H1 (cell line): Measurements from ENCODE around the gene ADGRB3. TPM values are rescaled to one million over a fixed set of nuclear protein-coding genes. Genes with fewer than 3 reads are reported as not detected.

ENCODE experiments used
- BRCA1 ChIP-seq: IDR thresholded peaks from 2 replicates; pipeline ENCODE4 v1.6.1; 2012; ENCODE audit warnings: low read depth, low read length, improper control_type of control experiment
- CTBP2 ChIP-seq: IDR thresholded peaks from 2 replicates; pipeline ENCODE4 v1.7.0; 2011; ENCODE audit warnings: borderline replicate concordance, mild to moderate bottlenecking, moderate library complexity, mixed read lengths, low read length; ENCODE audit not compliant: insufficient read depth, insufficient read length
- CTCF ChIP-seq, 3 experiments: IDR thresholded peaks; 1 replicate in 2 of 3; 2 replicates in 1 of 3; pipeline versions ENCODE4 v1.5.1 to v1.6.1; 2011; ENCODE audit warnings: low read length in 3 of 3, mild to moderate bottlenecking in 3 of 3, inconsistent platforms in 2 of 3, low read depth in 1 of 3, moderate library complexity in 1 of 3; ENCODE audit not compliant: insufficient read depth in 1 of 3; ENCODE audit errors: control extremely low read depth in 1 of 3
- polyA plus RNA-seq, 7 experiments: library from polyadenylated mRNA; depleted of rRNA in 3 of 7; stranded (reverse) in 5 of 7; unstranded in 2 of 7; fragments of >200 nt in 5 of 7; fragments of 200-250 nt in 2 of 7; gene quantifications; 1 replicate in 5 of 7; 2 replicates in 1 of 7; 4 replicates in 1 of 7; pipeline versions ENCODE4 v1.2.1 to v1.2.3, GENCODE V29; 2011 to 2013; ENCODE audit warnings: missing spikeins in 2 of 7, mixed read lengths in 2 of 7
- total RNA-seq: library from RNA; stranded (reverse); fragmentation: NEBNext Ultra II Directional; extraction: Animal tissue kit (Norgen Biotek cat#: 25700); gene quantifications from 2 replicates; pipeline ENCODE4 v1.2.1, GENCODE V29; 2021

ADGRB3 gene
- total and polyA plus RNA-seq, 2 of the 8 experiments (the other 6 are each of a cell fraction or from before 2014, with no cell fraction given), result 0.35 to 1.2 TPM

GRCh38 chr6:69238067-69238466 is 603.0 kb downstream of the ADGRB3 start (continued):
- TF ChIP-seq CTBP2, result no peak
- TF ChIP-seq BRCA1, result no peak
- no peak for TF ChIP-seq CTCF (IDR thresholded peaks at IDR 0.05; ENCODE audit: control extremely low read depth in 1 of 3, insufficient read depth in 1 of 3, low read depth in 1 of 3, low read length in 3 of 3)
